Endothelial cell (in vitro differentiated cells): ENCODE results near the gene POLA1. TPM values are rescaled to one million over a fixed set of nuclear protein-coding genes. Genes with fewer than 3 reads are reported as not detected.

Experiments
- DNase-seq: peaks from one replicate; pipeline ENCODE4 v3.0.0; 2021; ENCODE audit warnings: low spot score
- H3K27ac Mint-ChIP-seq: one replicate; pipeline ENCODE4 v1.8.0; 2021; ENCODE audit warnings: mixed read lengths, inconsistent platforms; ENCODE audit not compliant: unreplicated experiment
- H3K27me3 Mint-ChIP-seq: one replicate; pipeline ENCODE4 v1.8.0; 2021; ENCODE audit warnings: mild to moderate bottlenecking, moderate library complexity, mixed read lengths, inconsistent platforms; ENCODE audit not compliant: unreplicated experiment
- H3K36me3 Mint-ChIP-seq: one replicate; pipeline ENCODE4 v1.8.0; 2021; ENCODE audit warnings: mild to moderate bottlenecking, low read depth, mixed read lengths, inconsistent platforms; ENCODE audit not compliant: unreplicated experiment
- H3K4me1 Mint-ChIP-seq: one replicate; pipeline ENCODE4 v1.8.0; 2021; ENCODE audit warnings: mild to moderate bottlenecking, mixed read lengths, inconsistent platforms; ENCODE audit not compliant: unreplicated experiment
- H3K4me3 Mint-ChIP-seq: one replicate; pipeline ENCODE4 v1.8.0; 2021; ENCODE audit warnings: mild to moderate bottlenecking, mixed read lengths, inconsistent platforms; ENCODE audit not compliant: unreplicated experiment
- H3K9me3 Mint-ChIP-seq: one replicate; pipeline ENCODE4 v1.8.0; 2021; ENCODE audit warnings: mixed read lengths, inconsistent platforms; ENCODE audit not compliant: unreplicated experiment
- total RNA-seq: library from RNA; stranded (reverse); fragmentation: NEBNext Ultra II Directional; extraction: Animal tissue kit (Norgen Biotek cat#: 25700); gene quantifications from one replicate; pipeline ENCODE4 v1.2.1, GENCODE V29; 2021; ENCODE audit not compliant: unreplicated experiment
- TF ChIP-seq, protein P1 (sequence below): fragments of 200-600 bp; sonication (generic); IDR thresholded peaks from one replicate; pipeline ENCODE4 v1.5.0; 2021; ENCODE audit warnings: antibody characterized with exemption; ENCODE audit not compliant: unreplicated experiment

The POLA1 gene
- total RNA-seq, 1 donor from 2014 or later: 12.9 TPM

DNA sequence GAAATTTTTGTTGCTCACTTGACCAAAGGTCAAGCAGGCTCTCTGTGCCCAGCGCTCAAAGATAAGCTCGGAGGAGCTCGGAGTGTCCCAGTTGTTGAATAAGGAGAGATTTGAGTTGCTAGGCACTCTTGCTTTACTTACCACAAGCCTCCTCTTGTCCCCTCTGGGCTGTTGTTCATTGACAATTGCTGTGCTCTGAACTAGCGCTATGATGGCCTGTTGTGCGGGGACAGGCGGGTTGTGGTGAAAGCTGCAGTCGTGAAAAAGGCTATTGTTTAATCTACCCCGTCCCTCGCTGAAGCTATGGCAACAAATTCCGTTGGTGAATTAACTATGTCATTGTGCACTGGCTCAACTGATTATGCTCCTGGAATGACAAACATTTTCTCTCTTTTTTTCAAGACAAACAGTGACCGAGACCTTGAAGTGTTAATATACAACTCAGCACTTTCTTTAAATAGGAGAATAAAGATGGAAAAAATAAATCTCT, 21.0 kb upstream of the POLA1 start:
- DNase-seq: no peak
- Mint-ChIP-seq H3K4me3 (no peak overlapping the region), H3K4me1 (peaks cover 6% of the 10 kb centered on the region)

DNA sequence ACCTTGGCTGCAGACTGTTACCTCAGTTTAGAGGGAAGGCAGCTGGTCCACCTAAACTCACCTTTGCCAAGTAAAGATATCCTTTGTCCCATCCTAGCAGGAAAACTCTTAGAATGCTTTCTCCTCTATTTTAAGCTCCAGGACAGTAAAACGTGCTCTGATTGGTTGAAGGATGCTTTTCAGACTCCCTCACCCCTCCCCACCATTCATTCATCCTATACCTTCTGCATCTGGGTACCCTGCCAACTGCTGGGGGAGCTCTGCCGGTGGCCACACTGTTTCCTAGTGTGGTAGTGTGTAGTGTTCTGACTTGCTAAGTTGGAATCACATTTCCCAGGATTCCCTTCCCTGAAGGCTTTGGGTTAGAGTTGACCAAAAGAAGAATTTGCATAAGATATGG, 20.3 kb upstream of the POLA1 start:
- H3K4me3 Mint-ChIP-seq: no peak overlapping the region
- no peaks in the 10 kb centered on the region for H3K4me1 Mint-ChIP-seq
- TF ChIP-seq, protein P1, sequence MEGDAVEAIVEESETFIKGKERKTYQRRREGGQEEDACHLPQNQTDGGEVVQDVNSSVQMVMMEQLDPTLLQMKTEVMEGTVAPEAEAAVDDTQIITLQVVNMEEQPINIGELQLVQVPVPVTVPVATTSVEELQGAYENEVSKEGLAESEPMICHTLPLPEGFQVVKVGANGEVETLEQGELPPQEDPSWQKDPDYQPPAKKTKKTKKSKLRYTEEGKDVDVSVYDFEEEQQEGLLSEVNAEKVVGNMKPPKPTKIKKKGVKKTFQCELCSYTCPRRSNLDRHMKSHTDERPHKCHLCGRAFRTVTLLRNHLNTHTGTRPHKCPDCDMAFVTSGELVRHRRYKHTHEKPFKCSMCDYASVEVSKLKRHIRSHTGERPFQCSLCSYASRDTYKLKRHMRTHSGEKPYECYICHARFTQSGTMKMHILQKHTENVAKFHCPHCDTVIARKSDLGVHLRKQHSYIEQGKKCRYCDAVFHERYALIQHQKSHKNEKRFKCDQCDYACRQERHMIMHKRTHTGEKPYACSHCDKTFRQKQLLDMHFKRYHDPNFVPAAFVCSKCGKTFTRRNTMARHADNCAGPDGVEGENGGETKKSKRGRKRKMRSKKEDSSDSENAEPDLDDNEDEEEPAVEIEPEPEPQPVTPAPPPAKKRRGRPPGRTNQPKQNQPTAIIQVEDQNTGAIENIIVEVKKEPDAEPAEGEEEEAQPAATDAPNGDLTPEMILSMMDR: no peak
- no peak overlapping the region for H3K27ac Mint-ChIP-seq
- DNase-seq: no peak
- H3K36me3 Mint-ChIP-seq: no peaks in the 10 kb centered on the region
- H3K27me3 Mint-ChIP-seq: peaks cover 3% of the 10 kb centered on the region
- no peaks in the 10 kb centered on the region for H3K9me3 Mint-ChIP-seq

More for the DNA sequence above, 21.0 kb upstream of the POLA1 start:
- no peaks in the 10 kb centered on the region for H3K9me3 Mint-ChIP-seq
- TF ChIP-seq, protein P1: no peak
- no peaks in the 10 kb centered on the region for H3K36me3 Mint-ChIP-seq
- no peak overlapping the region for H3K27ac Mint-ChIP-seq
- H3K27me3 Mint-ChIP-seq: peaks cover 3% of the 10 kb centered on the region

- TF ChIP-seq, protein P1: peak; percentile 58
- H3K27me3 Mint-ChIP-seq: peaks cover 3% of the 10 kb centered on the region
- no peaks in the 10 kb centered on the region for H3K4me1 Mint-ChIP-seq
- no peaks in the 10 kb centered on the region for H3K9me3 Mint-ChIP-seq
- no peaks in the 10 kb centered on the region for H3K36me3 Mint-ChIP-seq
- no peak overlapping the region for H3K27ac Mint-ChIP-seq
- no peak overlapping the region for H3K4me3 Mint-ChIP-seq
- no peak for DNase-seq
These were observed 17.2 kb upstream of the POLA1 start for GRCh38 chrX:24676403-24677024.

GRCh38 chrX:24682739-24683432, 10.8 kb upstream of the POLA1 start:
- Mint-ChIP-seq H3K4me3 (no peak overlapping the region), H3K4me1 (no peaks in the 10 kb centered on the region), H3K27me3 (no peaks in the 10 kb centered on the region), H3K27ac (no peak overlapping the region), H3K36me3 (no peaks in the 10 kb centered on the region), H3K9me3 (no peaks in the 10 kb centered on the region)
- TF ChIP-seq, protein P1: no peak
- no peak for DNase-seq

- no peaks in the 10 kb centered on the region for H3K36me3 Mint-ChIP-seq
- no peaks in the 10 kb centered on the region for H3K9me3 Mint-ChIP-seq
- no peak for DNase-seq
- no peaks in the 10 kb centered on the region for H3K27me3 Mint-ChIP-seq
- TF ChIP-seq, protein P1: no peak
- no peaks in the 10 kb centered on the region for H3K4me1 Mint-ChIP-seq
- H3K27ac Mint-ChIP-seq: no peak overlapping the region
- no peak overlapping the region for H3K4me3 Mint-ChIP-seq
These were observed 9.7 kb upstream of the POLA1 start for GRCh38 chrX:24684048-24684447.
